Fibroblast of lung (primary cell): ENCODE results near the gene DBNL. TPM values are rescaled to one million over a fixed set of nuclear protein-coding genes. Genes with fewer than 3 reads are reported as not detected.

Experiments
- DNase-seq, 2 donors: peaks; one replicate each; pipeline versions ENCODE4 v3.0.0 to v3.0.0-alpha.2; 2010; ENCODE audit warnings: low read depth in 2 of 2
- H2AFZ ChIP-seq: 2 replicates; pipeline ENCODE4 v1.5.1; 2012; ENCODE audit warnings: low read length, control low read depth, inconsistent platforms
- H3K27ac ChIP-seq: 2 replicates; pipeline ENCODE4 v1.5.1; 2011; ENCODE audit warnings: low read length, control low read depth; ENCODE audit not compliant: insufficient read depth
- H3K27me3 ChIP-seq: 2 replicates; pipeline ENCODE4 v1.5.1; 2011; ENCODE audit warnings: mild to moderate bottlenecking, low read length; ENCODE audit not compliant: control insufficient read depth, insufficient read depth
- H3K36me3 ChIP-seq: 2 replicates; pipeline ENCODE4 v1.5.1; 2011; ENCODE audit warnings: low read length; ENCODE audit not compliant: control insufficient read depth, insufficient read depth
- H3K4me1 ChIP-seq: 2 replicates; pipeline ENCODE4 v1.5.1; 2011; ENCODE audit warnings: low read length; ENCODE audit not compliant: control insufficient read depth, insufficient read depth; ENCODE audit errors: extremely low read depth
- H3K4me2 ChIP-seq: 2 replicates; pipeline ENCODE4 v1.5.1; 2011; ENCODE audit warnings: low read length, control low read depth; ENCODE audit not compliant: insufficient read depth; ENCODE audit errors: extremely low read depth
- H3K4me3 ChIP-seq, 4 experiments: fragments of 200-600 bp in 1 of 4; sonication (generic) in 1 of 4; replicated peaks in 1 of 4; 2 replicates each; pipeline ENCODE4 v1.5.1; 2011 to 2016; ENCODE audit warnings: low read length in 4 of 4, low read depth in 3 of 4, mild to moderate bottlenecking in 3 of 4, control low read depth in 2 of 4, inconsistent platforms in 1 of 4, mixed read lengths in 1 of 4; ENCODE audit not compliant: insufficient read depth in 1 of 4; ENCODE audit errors: control extremely low read depth in 1 of 4
- H3K79me2 ChIP-seq: 2 replicates; pipeline ENCODE4 v1.5.1; 2012; ENCODE audit warnings: mild to moderate bottlenecking, low read length, inconsistent platforms; ENCODE audit not compliant: control insufficient read depth, insufficient read depth
- H3K9ac ChIP-seq: 2 replicates; pipeline ENCODE4 v1.5.1; 2011; ENCODE audit warnings: mild to moderate bottlenecking, low read length, control low read depth; ENCODE audit not compliant: insufficient read depth
- H3K9me3 ChIP-seq: 2 replicates; pipeline ENCODE4 v1.5.1; 2012; ENCODE audit warnings: low read depth, low read length; ENCODE audit not compliant: control insufficient read depth, insufficient read depth
- H4K20me1 ChIP-seq: 2 replicates; pipeline ENCODE4 v1.5.1; 2011; ENCODE audit warnings: low read length; ENCODE audit not compliant: control insufficient read depth, insufficient read depth; ENCODE audit errors: extremely low read depth
- EZH2 ChIP-seq: IDR thresholded peaks from 2 replicates; pipeline ENCODE4 v1.5.1; 2012; ENCODE audit warnings: low read length, control low read depth, mild to moderate bottlenecking; ENCODE audit errors: missing control alignments
- polyA plus RNA-seq, 2 donors: library from polyadenylated mRNA; depleted of rRNA in 1 of 2; stranded (reverse) in 1 of 2; unstranded in 1 of 2; fragments of >200 nt; gene quantifications; 2 replicates each; pipeline ENCODE4 v1.2.1, GENCODE V29; 2011 to 2012; ENCODE audit warnings: missing spikeins in 1 of 2
- total RNA-seq: library from RNA; depleted of rRNA; stranded (reverse); fragments of >200 nt; gene quantifications from 2 replicates; pipeline ENCODE4 v1.2.1, GENCODE V29; 2014
- TF ChIP-seq, protein P1 (sequence below), 2 donors: IDR thresholded peaks in 1 of 2; conservative IDR thresholded peaks in 1 of 2; 1 replicate in 1 of 2; 2 replicates in 1 of 2; pipeline ENCODE4 v1.5.1; 2011 to 2012; ENCODE audit warnings: low read length in 2 of 2, control low read depth in 1 of 2, inconsistent platforms in 1 of 2, low read depth in 1 of 2, mild to moderate bottlenecking in 1 of 2

Gene DBNL
- total and polyA plus RNA-seq, 2 donors (not counting 1 experiment from before 2014, with no cell fraction given), result 86.4 to 88.2 TPM

- no peaks in the 10 kb centered on the region for H3K4me1 ChIP-seq
- H3K4me2 ChIP-seq, result no peak overlapping the region
- no peak overlapping the region for H3K27ac ChIP-seq
- H3K9ac ChIP-seq, result no peak overlapping the region
- H2AFZ ChIP-seq, result no peak overlapping the region
- H3K9me3 ChIP-seq, result no peaks in the 10 kb centered on the region
- H3K79me2 ChIP-seq, result peaks cover 6% of the 10 kb centered on the region
- H3K36me3 ChIP-seq, result peaks cover 23% of the 10 kb centered on the region
- no peak for DNase-seq
- no peak for TF ChIP-seq EZH2
- TF ChIP-seq, protein P1, sequence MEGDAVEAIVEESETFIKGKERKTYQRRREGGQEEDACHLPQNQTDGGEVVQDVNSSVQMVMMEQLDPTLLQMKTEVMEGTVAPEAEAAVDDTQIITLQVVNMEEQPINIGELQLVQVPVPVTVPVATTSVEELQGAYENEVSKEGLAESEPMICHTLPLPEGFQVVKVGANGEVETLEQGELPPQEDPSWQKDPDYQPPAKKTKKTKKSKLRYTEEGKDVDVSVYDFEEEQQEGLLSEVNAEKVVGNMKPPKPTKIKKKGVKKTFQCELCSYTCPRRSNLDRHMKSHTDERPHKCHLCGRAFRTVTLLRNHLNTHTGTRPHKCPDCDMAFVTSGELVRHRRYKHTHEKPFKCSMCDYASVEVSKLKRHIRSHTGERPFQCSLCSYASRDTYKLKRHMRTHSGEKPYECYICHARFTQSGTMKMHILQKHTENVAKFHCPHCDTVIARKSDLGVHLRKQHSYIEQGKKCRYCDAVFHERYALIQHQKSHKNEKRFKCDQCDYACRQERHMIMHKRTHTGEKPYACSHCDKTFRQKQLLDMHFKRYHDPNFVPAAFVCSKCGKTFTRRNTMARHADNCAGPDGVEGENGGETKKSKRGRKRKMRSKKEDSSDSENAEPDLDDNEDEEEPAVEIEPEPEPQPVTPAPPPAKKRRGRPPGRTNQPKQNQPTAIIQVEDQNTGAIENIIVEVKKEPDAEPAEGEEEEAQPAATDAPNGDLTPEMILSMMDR (conservative IDR thresholded peaks at IDR 0.05 in 1 of 2, IDR thresholded peaks at IDR 0.05 in 1 of 2; ENCODE audit: low read depth in 1 of 2, low read length in 2 of 2), result no peak
- no peak overlapping the region for H3K4me3 ChIP-seq
- no peaks in the 10 kb centered on the region for H3K27me3 ChIP-seq
- H4K20me1 ChIP-seq, result no peaks in the 10 kb centered on the region
Measured at GRCh38 chr7:44078521-44078920, 34.0 kb downstream of the DBNL start.

DNA sequence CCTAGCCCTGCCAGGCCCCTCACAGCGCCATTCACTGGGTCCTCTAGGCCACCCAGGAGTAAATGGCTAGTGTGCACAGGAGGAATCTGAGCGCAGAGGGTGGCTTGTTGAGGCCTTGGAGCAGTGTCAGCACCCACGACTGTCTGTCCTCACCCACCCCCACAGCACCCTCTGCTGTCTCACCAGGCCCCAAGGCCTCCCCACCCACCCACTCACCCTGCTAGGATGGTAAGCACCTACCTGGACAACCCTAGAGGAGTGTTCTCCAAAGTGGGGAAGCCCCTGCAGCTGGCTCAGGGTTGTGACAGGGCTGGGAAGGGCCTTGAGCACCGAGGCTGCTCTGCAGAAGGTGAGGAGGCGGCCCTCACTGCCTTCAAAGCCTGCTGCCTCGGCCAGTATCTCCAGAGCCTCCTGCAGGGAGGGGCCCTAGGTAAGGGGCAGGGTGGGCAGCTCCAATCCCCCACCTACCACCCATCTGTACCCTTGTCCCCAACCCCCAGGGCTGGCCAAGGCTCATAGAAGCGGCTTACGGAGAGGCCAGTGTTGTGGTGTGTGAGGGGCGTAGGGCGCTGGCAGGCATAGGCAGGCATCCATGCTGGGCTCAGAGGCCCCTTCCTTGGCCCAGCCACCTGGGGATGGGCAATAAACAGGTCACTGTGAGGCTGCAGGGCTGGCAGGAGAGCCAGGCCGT is 35.0 kb downstream of the DBNL start:
- TF ChIP-seq EZH2, result no peak
- TF ChIP-seq, protein P1 (conservative IDR thresholded peaks at IDR 0.05 in 1 of 2, IDR thresholded peaks at IDR 0.05 in 1 of 2; ENCODE audit: low read depth in 1 of 2, low read length in 2 of 2), result no peak
- DNase-seq, result no peak
- H3K4me1 ChIP-seq, result no peaks in the 10 kb centered on the region
- no peaks in the 10 kb centered on the region for H4K20me1 ChIP-seq
- no peak overlapping the region for H3K9ac ChIP-seq
- no peak overlapping the region for H2AFZ ChIP-seq
- no peaks in the 10 kb centered on the region for H3K9me3 ChIP-seq
- H3K36me3 ChIP-seq, result peaks cover 18% of the 10 kb centered on the region
- H3K27ac ChIP-seq, result no peak overlapping the region
- no peak overlapping the region for H3K4me2 ChIP-seq
- H3K27me3 ChIP-seq, result no peaks in the 10 kb centered on the region
- H3K4me3 ChIP-seq, result no peak overlapping the region
- peaks cover 6% of the 10 kb centered on the region for H3K79me2 ChIP-seq

GRCh38 chr7:44080118-44080517 is 35.6 kb downstream of the DBNL start:
- H3K79me2 ChIP-seq, result peaks cover 6% of the 10 kb centered on the region
- no peaks in the 10 kb centered on the region for H3K4me1 ChIP-seq
- peaks cover 18% of the 10 kb centered on the region for H3K36me3 ChIP-seq
- no peaks in the 10 kb centered on the region for H3K27me3 ChIP-seq
- H4K20me1 ChIP-seq, result no peaks in the 10 kb centered on the region
- no peak overlapping the region for H2AFZ ChIP-seq
- H3K4me2 ChIP-seq, result no peak overlapping the region
- no peaks in the 10 kb centered on the region for H3K9me3 ChIP-seq
- no peak overlapping the region for H3K4me3 ChIP-seq
- H3K27ac ChIP-seq, result no peak overlapping the region
- H3K9ac ChIP-seq, result no peak overlapping the region
- no peak for TF ChIP-seq EZH2
- TF ChIP-seq, protein P1 (conservative IDR thresholded peaks at IDR 0.05 in 1 of 2, IDR thresholded peaks at IDR 0.05 in 1 of 2; ENCODE audit: low read depth in 1 of 2, low read length in 2 of 2), result no peak
- no peak for DNase-seq
